Stimulated activated CD8-positive, alpha-beta memory T cell treated with anti-CD3 and anti-CD28 coated beads, Interleukin-12 subunit alpha, Interleukin-12 subunit beta, amount 100 ng/mL, for 1 hour (primary cell): ENCODE measurements around the gene FCGR3B.
"Not testable (repeated sequence)": the region's sequence is repeated elsewhere in the genome, so short reads cannot be mapped to it uniquely, and the experiment has no call there.

Experiments
- DNase-seq: peaks from one replicate; pipeline ENCODE4 v3.0.0-alpha.2; 2020; ENCODE audit warnings: low read depth

Gene FCGR3B

GRCh38 chr1:161605762-161606540 lies 25.0 kb downstream of the FCGR3B start:
- not testable (repeated sequence) for DNase-seq

- DNase-seq: not testable (repeated sequence)
Observed at GRCh38 chr1:161605024-161605423, 26.0 kb downstream of the FCGR3B start.

GRCh38 chr1:161597077-161597476 lies 33.9 kb downstream of the FCGR3B start:
- DNase-seq: not testable (repeated sequence)

- not testable (repeated sequence) for DNase-seq
Observed at GRCh38 chr1:161595583-161595982, 35.4 kb downstream of the FCGR3B start.

- not testable (repeated sequence) for DNase-seq
Observed at GRCh38 chr1:161595173-161595572, 35.8 kb downstream of the FCGR3B start.

- DNase-seq: not testable (repeated sequence)
Observed at GRCh38 chr1:161594269-161594984, 36.5 kb downstream of the FCGR3B start.

- DNase-seq: not testable (repeated sequence)
Observed at GRCh38 chr1:161593092-161593755, 37.8 kb downstream of the FCGR3B start.

GRCh38 chr1:161592586-161592985 lies 38.4 kb downstream of the FCGR3B start:
- not testable (repeated sequence) for DNase-seq

GRCh38 chr1:161589920-161590319 lies 41.1 kb downstream of the FCGR3B start:
- DNase-seq: not testable (repeated sequence)

GRCh38 chr1:161589365-161589764 lies 41.6 kb downstream of the FCGR3B start:
- not testable (repeated sequence) for DNase-seq

GRCh38 chr1:161588596-161588995 lies 42.4 kb downstream of the FCGR3B start:
- DNase-seq: not testable (repeated sequence)

GRCh38 chr1:161582882-161583281 lies 48.1 kb downstream of the FCGR3B start:
- DNase-seq: not testable (repeated sequence)

GRCh38 chr1:161580879-161581537 lies 50.0 kb downstream of the FCGR3B start:
- DNase-seq: not testable (repeated sequence)

GRCh38 chr1:161579856-161580507 lies 51.0 kb downstream of the FCGR3B start:
- DNase-seq: not testable (repeated sequence)

- DNase-seq: not testable (repeated sequence)
Observed at GRCh38 chr1:161576676-161577075, 54.3 kb downstream of the FCGR3B start.
